GM11168 (cell line): ENCODE results near the gene SURF6.
"Not testable (repeated sequence)": the region's sequence is repeated elsewhere in the genome, so short reads cannot be mapped to it uniquely, and the experiment has no call there.

Experiments used
- in situ Hi-C: fragments of 300-500 bp; cut with MboI; formaldehyde crosslinking; loops from one replicate; pipeline ENCODE4 v1.12.0; 2022; ENCODE audit warnings: low sequenced_read_pairs; ENCODE audit not compliant: unreplicated experiment

SURF6 gene

DNA sequence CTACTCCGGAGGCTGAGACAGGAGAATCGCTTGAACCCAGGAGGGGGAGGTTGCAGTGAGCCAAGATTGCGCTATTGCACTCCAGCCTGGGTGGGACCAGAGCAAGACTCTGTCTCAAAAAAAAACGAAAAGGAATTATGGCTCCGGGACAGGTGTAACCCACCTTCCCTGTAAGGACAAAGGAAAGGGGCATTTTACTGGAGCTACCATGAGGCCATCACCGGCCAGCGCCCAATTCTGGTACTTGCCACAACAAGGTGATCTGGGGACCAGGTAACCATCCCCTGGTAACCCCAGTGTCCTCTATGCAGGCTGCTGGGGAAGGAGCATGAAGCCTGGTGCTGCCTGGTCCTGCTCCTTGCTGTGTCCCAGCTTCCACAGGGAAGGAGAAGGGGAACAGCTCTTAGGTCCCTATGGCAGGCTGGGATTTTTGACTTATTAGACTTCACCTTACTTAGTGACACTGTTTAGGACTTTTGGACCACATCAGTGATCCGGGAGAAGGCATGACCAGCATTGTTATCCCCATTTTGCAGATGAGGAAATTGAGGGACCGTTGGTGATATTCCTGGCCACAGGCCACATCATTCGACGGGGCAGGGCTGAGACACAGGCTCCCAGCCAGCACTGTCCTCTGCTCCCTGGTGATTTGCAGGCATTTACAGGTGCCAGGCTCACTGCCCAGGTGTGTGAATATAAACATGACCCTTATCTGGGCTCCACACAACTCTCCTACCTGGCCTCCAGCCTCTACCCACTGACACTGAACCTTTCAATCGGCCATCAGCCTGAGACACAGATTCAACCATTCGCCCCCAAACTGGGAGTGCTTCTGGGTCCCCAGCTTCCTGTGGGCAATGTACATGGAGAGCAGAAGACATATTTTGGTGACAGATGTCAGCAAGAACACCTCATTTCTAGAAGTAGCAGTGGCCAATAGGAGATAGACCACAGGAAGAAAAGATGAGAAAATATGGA lies 34.4 kb downstream of the SURF6 start:
- in situ Hi-C loops, result no loop called here

GRCh38 chr9:133299996-133300395 lies 36.0 kb downstream of the SURF6 start:
- in situ Hi-C loops, result not testable (repeated sequence)

GRCh38 chr9:133294257-133294656 lies 41.7 kb downstream of the SURF6 start:
- in situ Hi-C loops, result no loop called here

GRCh38 chr9:133290751-133291302 lies 45.2 kb downstream of the SURF6 start:
- in situ Hi-C loops, result no loop called here

DNA sequence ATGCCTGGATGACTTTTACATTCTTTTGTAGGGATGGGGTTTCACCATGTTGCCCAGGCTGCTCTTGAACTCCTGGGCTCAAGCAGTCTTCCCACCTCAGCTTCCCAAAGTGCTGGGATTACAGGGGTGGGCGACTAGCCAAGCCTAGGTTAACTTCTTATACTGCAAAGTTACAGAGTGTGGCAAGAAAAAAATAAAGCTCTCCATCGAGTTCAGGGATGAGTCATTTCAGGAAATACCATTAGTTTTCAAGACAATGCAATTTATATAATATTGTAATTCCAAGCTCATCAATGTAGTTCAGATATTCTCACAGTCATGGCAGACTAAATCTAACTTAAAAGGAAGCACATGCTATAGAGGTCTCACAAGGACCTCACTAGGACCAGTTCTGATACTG lies 49.5 kb downstream of the SURF6 start:
- in situ Hi-C loops, result no loop called here

GRCh38 chr9:133285252-133285775 lies 50.7 kb downstream of the SURF6 start:
- in situ Hi-C loops, result no loop called here

DNA sequence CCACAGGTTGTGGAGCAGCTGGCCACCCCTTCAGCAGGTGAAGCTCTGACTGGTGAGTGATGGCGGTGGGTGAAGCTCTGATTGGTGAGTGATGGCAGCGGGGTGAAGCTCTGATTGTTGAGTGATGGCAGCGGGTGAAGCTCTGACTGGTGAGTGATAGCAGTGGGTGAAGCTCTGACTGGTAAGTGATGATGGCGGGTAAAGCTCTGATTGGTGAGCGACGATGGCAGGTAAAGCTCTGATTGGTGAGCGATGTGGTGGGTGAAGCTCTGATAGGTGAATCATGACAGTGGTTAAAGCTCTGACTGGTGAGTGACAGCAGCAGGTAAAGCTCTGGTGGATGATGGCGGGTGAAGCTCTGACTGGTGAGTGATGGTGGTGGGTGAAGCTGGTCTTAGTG lies 51.6 kb downstream of the SURF6 start:
- in situ Hi-C loops, result no loop called here

GRCh38 chr9:133283255-133284032 lies 52.5 kb downstream of the SURF6 start:
- in situ Hi-C loops, result not testable (repeated sequence)

DNA sequence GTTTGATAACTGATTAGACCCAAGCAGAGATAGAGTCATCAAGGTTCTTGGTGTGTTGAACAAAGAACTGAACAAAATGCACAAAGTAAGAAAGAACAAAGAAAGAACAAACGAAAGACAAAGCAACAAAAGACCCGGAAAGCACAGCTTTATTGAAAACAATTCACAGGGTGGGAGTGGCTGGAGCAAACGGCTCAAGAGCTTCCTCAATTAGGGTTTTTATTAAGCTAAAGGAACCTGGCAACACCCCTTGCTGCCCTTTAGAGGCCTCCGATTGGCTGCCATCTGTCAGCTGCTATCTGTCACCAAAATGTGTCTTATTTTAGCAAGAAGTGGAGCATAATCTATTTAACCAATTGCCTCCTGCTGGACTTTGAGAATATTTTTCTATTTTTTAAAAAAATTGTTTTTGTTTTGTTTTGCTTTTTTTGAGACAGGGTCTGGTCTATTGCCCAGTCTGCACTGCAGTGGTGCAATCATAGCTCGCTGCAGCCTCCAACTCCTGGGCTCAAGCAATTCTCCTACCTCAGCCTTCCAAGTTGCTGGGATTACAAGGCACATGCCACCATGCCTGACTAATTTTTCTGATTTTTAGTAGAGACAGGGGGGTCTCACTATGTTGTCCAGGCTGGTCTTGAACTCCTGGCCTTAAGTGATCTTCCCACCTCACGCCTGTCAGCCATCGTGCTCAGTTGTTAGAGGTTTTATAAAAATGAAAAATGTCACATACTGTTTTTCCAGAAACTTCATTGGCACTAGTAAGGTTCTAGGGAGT lies 53.3 kb downstream of the SURF6 start:
- in situ Hi-C loops, result no loop called here

DNA sequence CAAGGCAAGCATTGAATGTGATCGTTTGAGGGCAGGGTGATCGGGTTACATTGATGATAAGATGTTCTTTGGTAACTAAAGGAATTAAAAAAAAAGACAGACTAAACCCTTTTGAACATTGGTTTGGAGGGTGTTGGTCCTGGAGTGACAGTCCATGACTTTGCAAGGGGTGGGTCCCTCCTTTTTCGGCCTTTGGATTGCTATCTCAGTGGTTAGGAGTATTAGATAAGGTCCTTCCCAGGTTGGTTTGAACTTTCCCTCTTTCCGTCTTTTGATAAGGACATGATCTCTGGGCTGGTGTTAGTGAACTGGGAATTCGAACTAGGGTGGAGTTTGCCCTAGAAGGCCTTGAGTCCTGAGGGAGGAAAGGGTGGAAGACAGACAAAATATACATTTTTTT lies 55.6 kb downstream of the SURF6 start:
- in situ Hi-C loops, result no loop called here
